Neural crest cell (in vitro differentiated cells): ENCODE results near the gene UNC93A. TPM values are rescaled to one million over a fixed set of nuclear protein-coding genes. Genes with fewer than 3 reads are reported as not detected.
A peak's percentile ranks its signal among the peaks of the same experiment; 100 is the strongest.
"Not testable (repeated sequence)": the region's sequence is repeated elsewhere in the genome, so short reads cannot be mapped to it uniquely, and the experiment has no call there.

Experiments used
- DNase-seq: peaks from one replicate; pipeline ENCODE4 v3.0.0; 2021; ENCODE audit warnings: low read depth, mixed read lengths, low spot score
- H3K27ac Mint-ChIP-seq: one replicate; pipeline ENCODE4 v1.8.0; 2021; ENCODE audit warnings: mild to moderate bottlenecking, mixed read lengths; ENCODE audit not compliant: unreplicated experiment
- H3K27me3 Mint-ChIP-seq: 2 replicates; pipeline ENCODE4 v1.8.0; 2021; ENCODE audit warnings: low read depth, mild to moderate bottlenecking, mixed read lengths
- H3K36me3 Mint-ChIP-seq: 2 replicates; pipeline ENCODE4 v1.8.0; 2021; ENCODE audit warnings: low read depth, mild to moderate bottlenecking, mixed read lengths
- H3K4me1 Mint-ChIP-seq: 2 replicates; pipeline ENCODE4 v1.8.0; 2021; ENCODE audit warnings: mixed read lengths
- H3K4me3 Mint-ChIP-seq: one replicate; pipeline ENCODE4 v1.8.0; 2021; ENCODE audit warnings: mild to moderate bottlenecking, mixed read lengths
- H3K9me3 Mint-ChIP-seq: 2 replicates; pipeline ENCODE4 v1.8.0; 2021; ENCODE audit warnings: mixed read lengths
- total RNA-seq: library from RNA; stranded (reverse); gene quantifications from 2 replicates; pipeline ENCODE4 v1.2.1, GENCODE V29; 2021
- TF ChIP-seq, protein P1 (sequence below): fragments of 200-600 bp; sonication (generic); conservative IDR thresholded peaks from 2 replicates; pipeline ENCODE4 v1.5.0; 2021; ENCODE audit warnings: antibody characterized with exemption, mild to moderate bottlenecking

Gene UNC93A
- total RNA-seq, 1 donor from 2014 or later: not detected

DNA sequence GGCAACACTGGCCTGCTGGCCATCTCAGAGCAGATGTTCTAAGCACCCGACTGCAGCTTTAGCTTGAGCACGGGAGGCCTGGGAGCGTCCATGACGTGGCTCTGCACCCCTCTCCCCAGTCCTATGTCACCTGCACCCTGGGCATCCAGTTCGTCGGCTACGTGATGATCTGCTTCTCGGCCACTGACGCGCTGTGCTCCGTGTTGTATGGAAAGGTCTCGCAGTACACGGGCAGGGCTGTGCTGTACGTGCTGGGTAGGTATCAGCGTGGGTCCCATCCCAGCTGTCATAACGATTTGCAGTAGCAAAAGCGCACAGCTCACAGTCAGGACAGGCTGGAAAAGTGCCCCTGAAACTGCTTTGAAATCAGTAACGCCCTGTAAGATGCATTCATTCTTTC is 14.7 kb downstream of the UNC93A start:
- DNase-seq: no peak
- Mint-ChIP-seq H3K36me3 (no peaks in the 10 kb centered on the region), H3K9me3 (no peaks in the 10 kb centered on the region), H3K4me3 (no peak overlapping the region), H3K27me3 (no peaks in the 10 kb centered on the region), H3K27ac (no peak overlapping the region), H3K4me1 (peaks cover 15% of the 10 kb centered on the region)
- TF ChIP-seq, protein P1, sequence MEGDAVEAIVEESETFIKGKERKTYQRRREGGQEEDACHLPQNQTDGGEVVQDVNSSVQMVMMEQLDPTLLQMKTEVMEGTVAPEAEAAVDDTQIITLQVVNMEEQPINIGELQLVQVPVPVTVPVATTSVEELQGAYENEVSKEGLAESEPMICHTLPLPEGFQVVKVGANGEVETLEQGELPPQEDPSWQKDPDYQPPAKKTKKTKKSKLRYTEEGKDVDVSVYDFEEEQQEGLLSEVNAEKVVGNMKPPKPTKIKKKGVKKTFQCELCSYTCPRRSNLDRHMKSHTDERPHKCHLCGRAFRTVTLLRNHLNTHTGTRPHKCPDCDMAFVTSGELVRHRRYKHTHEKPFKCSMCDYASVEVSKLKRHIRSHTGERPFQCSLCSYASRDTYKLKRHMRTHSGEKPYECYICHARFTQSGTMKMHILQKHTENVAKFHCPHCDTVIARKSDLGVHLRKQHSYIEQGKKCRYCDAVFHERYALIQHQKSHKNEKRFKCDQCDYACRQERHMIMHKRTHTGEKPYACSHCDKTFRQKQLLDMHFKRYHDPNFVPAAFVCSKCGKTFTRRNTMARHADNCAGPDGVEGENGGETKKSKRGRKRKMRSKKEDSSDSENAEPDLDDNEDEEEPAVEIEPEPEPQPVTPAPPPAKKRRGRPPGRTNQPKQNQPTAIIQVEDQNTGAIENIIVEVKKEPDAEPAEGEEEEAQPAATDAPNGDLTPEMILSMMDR: no peak

- DNase-seq: no peak
- no peaks in the 10 kb centered on the region for H3K9me3 Mint-ChIP-seq
- H3K27me3 Mint-ChIP-seq: no peaks in the 10 kb centered on the region
- H3K36me3 Mint-ChIP-seq: no peaks in the 10 kb centered on the region
- H3K4me3 Mint-ChIP-seq: no peak overlapping the region
- no peak overlapping the region for H3K27ac Mint-ChIP-seq
- H3K4me1 Mint-ChIP-seq: peaks cover 22% of the 10 kb centered on the region
- TF ChIP-seq, protein P1: no peak
Measured at GRCh38 chr6:167306401-167306998, 15.4 kb downstream of the UNC93A start.

DNA sequence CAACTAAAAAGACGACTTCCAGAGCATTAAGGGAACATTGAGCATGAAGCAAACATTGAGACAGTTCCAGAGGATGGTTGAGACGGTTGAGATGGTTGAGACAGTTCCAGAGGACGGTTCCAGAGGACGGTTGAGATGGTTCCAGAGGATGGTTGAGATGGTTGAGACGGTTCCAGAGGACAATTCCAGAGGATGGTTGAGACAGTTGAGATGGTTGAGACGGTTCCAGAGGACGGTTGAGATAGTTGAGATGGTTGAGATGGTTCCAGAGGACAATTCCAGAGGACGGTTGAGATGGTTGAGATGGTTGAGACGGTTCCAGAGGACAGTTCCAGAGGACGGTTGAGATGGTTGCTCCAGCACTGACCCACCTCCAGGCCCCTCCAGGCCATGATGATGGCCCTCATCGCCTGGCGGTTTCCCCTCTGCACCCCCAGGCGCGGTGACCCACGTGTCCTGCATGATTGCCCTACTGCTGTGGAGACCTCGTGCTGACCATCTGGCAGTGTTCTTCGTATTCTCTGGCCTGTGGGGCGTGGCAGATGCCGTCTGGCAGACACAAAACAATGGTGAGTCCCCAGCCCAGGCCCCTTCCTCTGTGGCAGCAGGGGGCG is 16.3 kb downstream of the UNC93A start:
- no peaks in the 10 kb centered on the region for H3K9me3 Mint-ChIP-seq
- H3K36me3 Mint-ChIP-seq: no peaks in the 10 kb centered on the region
- no peak for DNase-seq
- TF ChIP-seq, protein P1: no peak
- no peak overlapping the region for H3K4me3 Mint-ChIP-seq
- H3K4me1 Mint-ChIP-seq: peaks cover 20% of the 10 kb centered on the region
- no peak overlapping the region for H3K27ac Mint-ChIP-seq
- H3K27me3 Mint-ChIP-seq: no peaks in the 10 kb centered on the region

DNA sequence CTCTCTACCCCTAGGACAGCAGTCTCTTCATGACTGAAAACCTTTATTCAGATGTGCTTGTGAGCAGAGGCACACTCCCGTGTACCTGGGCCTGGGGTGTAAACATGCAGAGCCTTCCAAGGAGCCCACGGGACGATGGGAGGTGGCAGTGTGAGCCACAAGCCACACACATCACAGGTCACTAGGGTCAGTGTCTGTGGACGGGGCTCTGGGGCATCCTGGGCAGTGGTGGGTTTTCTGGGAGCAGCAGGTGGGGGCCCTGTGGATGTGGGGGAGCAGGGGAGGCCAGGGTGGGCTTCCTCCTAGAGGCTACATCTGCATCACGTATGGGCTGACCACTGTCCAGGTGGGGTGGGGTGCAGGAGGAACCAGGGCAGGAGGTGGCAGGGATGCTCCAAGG is 17.1 kb downstream of the UNC93A start:
- Mint-ChIP-seq H3K27ac (no peak overlapping the region), H3K4me3 (no peak overlapping the region), H3K9me3 (no peaks in the 10 kb centered on the region), H3K27me3 (no peaks in the 10 kb centered on the region), H3K4me1 (peaks cover 14% of the 10 kb centered on the region), H3K36me3 (no peaks in the 10 kb centered on the region)
- TF ChIP-seq, protein P1: no peak
- no peak for DNase-seq

- DNase-seq, H3K4me3 Mint-ChIP-seq, H3K36me3 Mint-ChIP-seq, H3K27me3 Mint-ChIP-seq, H3K9me3 Mint-ChIP-seq, H3K27ac Mint-ChIP-seq: not testable (repeated sequence)
- peaks cover 20% of the 10 kb centered on the region for H3K4me1 Mint-ChIP-seq
Measured at GRCh38 chr6:167309355-167310192, 18.5 kb downstream of the UNC93A start.

DNA sequence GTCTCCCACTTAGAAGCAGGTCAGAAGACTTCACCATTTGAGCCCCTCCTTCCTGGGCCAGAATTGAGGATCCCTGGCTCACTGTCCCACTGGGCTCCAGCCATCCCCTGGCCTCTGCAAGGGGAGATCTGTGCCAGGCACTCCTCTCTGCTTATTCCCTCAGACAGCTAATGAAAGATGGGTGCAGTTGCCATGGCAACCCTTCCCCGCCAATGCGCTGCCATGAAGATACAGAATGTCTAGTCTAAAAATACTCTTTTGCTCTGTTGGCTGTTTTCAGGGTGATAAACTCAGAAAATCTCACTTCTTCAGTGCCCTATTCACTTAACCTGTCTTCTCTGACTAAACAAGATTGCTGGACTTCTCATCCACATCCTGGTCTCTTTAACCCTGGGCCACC is 20.2 kb downstream of the UNC93A start:
- Mint-ChIP-seq H3K4me1 (peaks cover 23% of the 10 kb centered on the region), H3K36me3 (no peaks in the 10 kb centered on the region), H3K9me3 (no peaks in the 10 kb centered on the region), H3K27ac (no peak overlapping the region), H3K27me3 (no peaks in the 10 kb centered on the region), H3K4me3 (no peak overlapping the region)
- DNase-seq: peak; percentile 4
- TF ChIP-seq, protein P1: no peak

GRCh38 chr6:167311691-167312090 is 20.6 kb downstream of the UNC93A start:
- not testable (repeated sequence) for H3K36me3 Mint-ChIP-seq, H3K27ac Mint-ChIP-seq, DNase-seq, H3K9me3 Mint-ChIP-seq, H3K4me3 Mint-ChIP-seq, H3K27me3 Mint-ChIP-seq
- H3K4me1 Mint-ChIP-seq: peaks cover 25% of the 10 kb centered on the region
